Measurements from ENCODE around the gene TM4SF20. TPM values are rescaled to one million over a fixed set of nuclear protein-coding genes. Genes with fewer than 3 reads are reported as not detected.
"Not testable (repeated sequence)": the region's sequence is repeated elsewhere in the genome, so short reads cannot be mapped to it uniquely, and the experiment has no call there.

Gene TM4SF20
- total RNA-seq, 1 donor from 2014 or later = not detected

DNA sequence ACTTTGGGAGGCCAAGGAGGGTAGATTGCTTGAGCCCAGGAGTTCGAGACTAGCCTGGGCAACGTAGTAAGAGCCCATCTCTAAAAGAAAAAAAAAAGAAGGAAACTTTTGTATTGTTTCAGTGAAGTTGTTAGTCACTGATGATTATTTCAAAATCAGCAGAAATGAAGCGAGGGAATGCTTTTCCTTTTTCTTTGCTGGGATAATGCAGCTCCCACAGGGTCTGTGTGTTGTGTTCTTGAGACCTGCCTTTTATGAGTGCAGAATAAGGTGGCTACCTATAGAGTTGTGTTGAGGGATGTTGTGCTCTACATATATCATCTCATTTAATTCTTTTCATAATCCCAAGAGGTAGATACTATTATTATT, 11.7 kb downstream of the TM4SF20 start:
- DNase-seq = no peak

GRCh38 chr2:227366769-227367426, 12.2 kb downstream of the TM4SF20 start:
- no peak for DNase-seq

DNA sequence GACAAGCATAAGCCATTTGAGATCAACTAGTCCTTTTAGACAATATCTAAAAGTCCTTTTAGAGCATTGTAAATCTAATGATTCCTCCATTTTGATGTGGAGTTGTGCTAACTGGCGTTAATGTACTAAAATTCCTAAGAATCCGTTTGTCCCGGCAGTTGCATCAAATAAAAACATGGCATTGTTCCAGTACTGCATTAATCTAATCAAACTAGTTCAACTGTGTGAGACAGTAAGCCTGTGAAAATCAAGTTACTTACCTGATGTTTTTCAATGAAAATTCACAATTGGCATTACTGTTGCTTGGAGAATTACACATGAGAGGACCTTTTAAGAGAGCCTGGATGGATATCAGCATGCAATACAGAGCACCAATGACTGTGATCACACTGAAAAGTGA, 13.3 kb downstream of the TM4SF20 start:
- DNase-seq = no peak

DNA sequence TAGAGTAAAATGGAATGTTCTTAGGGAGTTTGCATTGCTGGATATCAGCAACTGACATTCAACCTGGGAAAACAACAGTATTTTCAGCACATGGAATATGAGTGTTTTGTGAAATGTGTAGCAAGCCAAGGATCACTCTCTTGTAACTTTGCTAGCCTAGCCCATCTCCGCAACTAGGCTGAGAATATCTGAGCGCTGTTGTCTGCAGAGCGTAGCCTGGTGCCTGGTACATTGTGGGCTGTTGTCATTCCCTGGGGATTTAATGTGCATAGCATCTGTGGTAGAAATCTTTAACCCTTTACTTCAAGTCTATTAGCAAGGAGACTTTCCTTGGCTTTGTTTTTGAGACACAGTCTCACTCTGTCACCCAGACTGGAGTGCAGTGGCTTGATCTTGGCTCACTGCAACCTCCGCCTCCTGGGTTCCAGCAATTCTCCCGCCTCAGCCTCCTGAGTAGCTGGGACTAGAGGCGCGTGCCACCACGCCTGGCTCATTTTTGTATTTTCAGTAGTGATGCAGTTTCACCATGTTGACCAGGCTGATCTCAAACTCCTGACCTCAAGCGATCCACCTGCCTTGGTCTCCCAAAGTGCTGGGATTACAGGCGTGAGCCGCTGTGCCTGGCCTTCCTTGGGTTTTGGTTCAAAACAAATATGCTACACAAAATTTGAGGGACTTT, 14.4 kb downstream of the TM4SF20 start:
- not testable (repeated sequence) for DNase-seq

GRCh38 chr2:227363756-227364155, 15.3 kb downstream of the TM4SF20 start:
- no peak for DNase-seq

DNA sequence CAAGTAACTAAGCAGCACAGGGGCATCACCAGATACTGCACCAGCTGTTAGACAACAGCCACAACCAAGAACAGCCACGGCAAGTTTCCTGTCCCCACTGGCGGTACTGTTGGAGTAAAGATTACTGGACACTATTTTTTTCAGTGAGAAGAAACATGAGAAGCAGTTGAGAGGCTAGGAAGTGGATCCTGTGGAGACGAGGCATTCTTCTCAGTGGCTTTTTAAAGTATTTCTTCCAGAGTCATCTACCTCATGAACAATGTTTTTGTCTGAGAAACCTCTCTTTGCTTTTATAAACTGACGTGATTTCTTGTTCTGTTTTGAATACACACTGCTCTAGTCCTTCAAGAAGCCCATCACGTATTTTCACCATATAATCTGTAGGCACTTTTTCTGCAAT, 18.8 kb downstream of the TM4SF20 start:
- DNase-seq = no peak

DNA sequence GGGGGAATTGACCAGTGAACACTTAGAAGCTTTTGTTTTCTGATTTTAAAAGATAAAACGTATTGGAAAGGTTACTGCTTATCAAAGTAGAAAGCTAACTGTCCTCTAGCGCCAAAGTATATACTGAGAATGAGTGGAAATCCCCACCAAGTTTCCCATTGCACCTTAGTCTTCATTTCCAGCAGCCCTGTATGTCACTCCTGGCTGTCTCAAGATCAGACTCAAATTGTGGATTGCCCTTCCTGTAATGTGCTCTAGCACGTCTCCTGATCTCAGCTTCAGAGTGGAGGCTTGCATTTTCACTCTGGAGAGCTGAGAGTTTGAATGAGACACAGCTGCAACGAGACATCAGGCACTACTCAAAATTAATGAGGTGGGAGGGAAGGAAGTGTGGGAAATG, 27.5 kb downstream of the TM4SF20 start:
- no peak for DNase-seq

- no peak for DNase-seq
Measured at GRCh38 chr2:227349989-227350612, 29.0 kb downstream of the TM4SF20 start.

DNA sequence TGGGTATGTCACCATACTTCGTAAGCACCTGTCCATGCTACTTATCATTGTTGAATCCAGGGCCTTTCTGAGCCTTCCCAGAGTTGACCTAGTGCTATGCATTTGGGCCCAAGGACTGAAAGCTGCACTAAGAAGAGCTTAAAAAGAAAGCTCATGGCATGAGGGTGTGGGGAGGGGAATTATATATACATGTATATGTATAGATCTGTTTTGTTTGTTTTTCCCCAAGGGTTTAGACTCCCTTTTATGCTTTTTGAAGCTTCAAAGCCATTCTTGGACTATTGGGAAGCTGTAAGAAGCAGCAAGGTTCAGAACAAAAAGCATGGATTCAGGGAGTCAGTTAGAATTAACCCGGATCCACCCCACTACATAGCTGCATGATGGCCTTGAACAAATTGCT, 30.8 kb downstream of the TM4SF20 start:
- DNase-seq = no peak

DNA sequence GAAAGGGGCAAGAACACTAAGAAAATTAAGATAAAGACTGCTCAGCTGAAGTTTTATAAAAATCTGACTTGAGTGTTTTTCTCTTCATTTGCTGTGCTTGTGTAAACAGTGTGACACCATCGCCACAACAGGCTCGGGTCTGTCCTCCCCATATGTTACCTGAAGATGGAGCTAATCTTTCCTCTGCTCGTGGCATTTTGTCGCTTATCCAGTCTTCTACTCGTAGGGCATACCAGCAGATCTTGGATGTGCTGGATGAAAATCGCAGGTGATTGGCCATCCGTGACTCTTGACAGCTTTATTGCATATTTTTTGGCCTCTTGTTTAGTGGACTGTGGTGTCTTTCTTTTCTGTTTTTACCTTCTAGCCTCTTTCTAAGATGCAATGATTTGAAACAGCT, 32.0 kb downstream of the TM4SF20 start:
- DNase-seq = no peak

DNA sequence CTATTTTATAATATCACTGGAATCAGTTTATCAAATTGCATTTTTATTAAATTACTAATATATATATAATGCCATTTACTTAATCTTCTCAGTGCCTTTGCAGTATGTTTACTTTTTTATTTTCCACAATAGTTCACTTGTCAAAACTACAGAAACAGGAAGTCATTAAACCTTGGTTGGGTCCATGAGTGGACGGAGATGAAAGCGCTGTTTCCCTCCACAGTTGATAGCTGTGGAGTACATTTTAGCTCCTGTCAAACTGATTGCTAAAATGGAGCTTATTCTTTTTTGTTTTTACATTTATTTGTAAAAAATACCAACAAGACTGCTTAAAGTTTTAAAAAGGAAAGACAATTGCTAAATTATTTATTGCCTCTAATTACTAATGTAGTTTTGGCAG, 34.9 kb downstream of the TM4SF20 start:
- no peak for DNase-seq

DNA sequence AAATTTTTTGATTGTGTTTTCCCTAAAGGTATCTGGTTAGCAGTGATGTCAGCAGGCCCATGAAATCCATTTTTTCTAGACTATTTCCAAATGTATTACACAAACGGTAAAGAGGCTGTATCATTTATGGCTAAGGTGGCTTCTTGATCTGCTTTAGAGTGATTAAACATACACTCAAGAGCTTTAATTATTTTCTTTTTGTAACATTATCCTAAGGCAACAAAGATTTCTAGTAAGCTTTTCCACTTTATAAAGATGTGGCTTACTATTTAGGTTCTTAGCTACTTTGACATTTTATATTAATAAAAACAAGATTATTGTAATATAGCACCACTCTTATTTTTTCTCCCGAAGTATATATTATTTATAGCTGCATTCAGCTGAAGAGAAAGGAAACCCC, 37.6 kb downstream of the TM4SF20 start:
- DNase-seq = no peak

DNA sequence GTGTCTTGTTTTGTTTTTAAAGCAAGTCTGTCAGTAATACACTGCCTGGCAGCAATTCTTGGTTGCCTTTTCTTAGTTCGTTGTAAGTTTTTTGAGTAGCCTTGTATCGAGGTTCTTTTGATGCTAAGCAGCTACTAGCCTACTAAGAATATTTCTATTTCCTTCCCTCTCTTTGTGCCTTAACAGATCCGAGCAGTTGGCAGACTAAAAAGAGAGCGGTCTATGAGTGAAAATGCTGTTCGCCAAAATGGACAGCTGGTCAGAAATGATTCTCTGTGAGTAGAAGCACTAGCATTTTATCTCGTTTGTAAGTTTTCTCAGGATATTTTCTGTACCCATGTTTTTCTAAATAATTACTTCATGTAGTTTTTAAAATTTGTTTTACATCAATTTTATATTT, 39.0 kb downstream of the TM4SF20 start:
- DNase-seq = no peak

DNA sequence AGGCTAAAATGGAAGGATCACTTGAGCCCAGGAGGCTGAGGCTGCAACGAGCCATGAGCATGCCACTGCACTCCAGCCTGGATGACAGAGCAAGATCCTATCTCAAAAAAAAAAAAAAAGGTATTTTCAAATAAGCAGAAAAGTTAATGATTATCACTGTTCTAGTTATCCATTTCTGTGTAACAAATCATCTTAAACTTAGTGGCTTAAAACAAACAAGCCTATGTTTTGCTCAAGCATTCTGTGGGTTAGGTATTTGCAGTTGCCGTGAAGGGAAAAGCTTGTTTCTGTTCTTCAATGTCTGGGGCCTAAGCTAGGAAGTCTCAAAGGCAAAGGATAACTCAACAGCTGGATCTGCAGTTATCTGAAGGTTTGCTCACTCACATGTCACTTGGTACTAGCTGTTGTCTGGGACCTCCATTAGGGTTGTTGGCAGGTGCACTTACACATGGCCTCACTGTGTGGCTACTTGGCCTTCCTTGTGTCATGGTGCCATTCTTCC, 40.0 kb downstream of the TM4SF20 start:
- no peak for DNase-seq

DNA sequence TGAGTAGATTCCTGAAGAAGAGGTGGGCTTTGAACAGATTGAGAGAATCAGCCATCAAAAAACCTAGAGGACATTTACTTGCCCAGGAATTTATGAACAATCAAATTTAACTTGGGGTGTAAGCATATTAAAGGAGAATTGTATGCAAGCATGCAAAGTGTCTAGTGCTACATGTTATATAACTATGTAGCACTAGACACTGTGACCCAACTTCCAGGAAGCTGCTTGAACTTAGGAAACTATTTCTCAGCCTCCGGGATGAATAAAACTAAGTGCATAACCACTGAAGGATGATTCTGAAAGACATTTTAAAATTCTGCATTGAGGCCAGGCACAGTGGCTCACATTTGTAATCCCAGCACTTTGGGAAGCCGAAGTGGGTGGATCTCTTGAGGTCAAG, 41.7 kb downstream of the TM4SF20 start:
- no peak for DNase-seq

DNA sequence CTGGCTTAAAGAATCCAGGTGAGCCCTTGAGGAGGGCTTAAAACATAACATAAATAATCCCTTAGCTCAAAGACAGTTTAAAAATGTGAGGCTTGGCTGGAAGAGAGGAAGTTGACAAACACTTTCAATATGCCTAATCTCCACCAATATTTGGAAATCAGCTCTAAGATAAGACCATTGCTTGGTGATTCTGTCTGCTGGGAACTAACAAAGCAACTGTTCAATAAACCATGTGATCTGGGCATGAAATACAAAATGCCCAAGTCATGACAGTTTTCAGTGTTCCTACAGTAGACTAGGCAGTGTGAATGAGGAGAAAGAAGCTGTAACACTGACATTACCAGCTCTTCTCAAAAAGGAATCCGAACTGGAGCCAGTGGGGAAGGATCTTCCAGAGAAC, 43.4 kb downstream of the TM4SF20 start:
- no peak for DNase-seq

- DNase-seq = no peak
Measured at GRCh38 chr2:227326783-227327182, 52.3 kb downstream of the TM4SF20 start.

DNA sequence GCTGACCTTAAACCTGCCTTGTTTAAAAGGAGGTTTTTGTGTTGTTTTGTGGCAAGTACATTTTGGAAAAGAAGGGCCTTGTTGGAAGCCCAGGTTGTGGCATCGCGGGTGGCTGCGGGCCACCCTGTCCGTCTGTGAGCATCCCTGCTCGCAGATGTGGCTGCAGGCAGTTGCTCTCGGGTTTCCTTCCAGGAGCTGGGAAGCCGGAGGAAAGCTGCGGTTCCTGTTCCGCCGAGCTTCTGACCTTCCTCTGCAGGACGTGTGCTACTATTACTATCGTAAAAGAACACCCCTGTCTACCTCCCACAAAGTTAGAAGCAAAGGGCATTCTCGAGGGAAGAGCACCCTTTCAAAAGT, 53.3 kb downstream of the TM4SF20 start:
- DNase-seq = no peak

GRCh38 chr2:227324995-227325838, 53.9 kb downstream of the TM4SF20 start, which contains the start of gene MFF:
MFF (plus strand) TSS chr2:227325251; CDS start chr2:227330666, 5,415 bp downstream.
- DNase-seq = peak; percentile 94

DNA sequence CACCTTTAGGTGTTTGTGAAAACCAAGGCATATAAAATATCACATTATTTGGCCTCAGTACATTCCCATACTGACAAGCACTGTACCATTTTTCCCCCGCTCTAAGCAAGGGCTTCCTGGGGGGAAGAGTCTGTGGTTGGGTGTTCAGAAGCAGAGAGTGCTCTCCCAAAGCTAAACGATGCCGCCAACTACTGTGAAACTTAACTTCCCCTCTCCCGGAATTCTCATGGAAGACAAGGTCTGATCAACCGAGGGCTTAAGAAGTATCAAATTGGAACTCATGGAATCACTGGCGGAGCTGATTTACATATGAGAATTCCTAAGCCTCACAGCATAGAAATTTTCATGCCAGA, 54.5 kb downstream of the TM4SF20 start:
- no peak for DNase-seq

DNA sequence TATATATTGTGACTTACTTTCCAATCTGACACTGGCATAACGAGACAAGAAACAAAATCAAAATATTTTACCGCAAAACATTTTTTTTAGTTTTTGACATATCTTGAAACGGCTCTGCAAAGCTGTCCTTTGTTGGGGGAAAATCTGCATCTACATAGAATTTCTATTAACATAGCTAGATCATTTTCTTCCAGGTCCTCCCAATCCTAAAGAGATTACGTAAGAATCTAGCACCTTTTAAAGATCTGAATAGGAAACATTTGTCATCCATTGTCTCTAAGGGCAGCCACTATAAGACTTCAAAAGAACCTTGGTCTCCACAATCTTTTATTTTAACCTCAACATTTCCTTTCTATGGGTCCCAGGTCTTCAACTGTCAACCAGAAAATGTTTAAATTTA, 55.3 kb downstream of the TM4SF20 start:
- DNase-seq = no peak

DNA sequence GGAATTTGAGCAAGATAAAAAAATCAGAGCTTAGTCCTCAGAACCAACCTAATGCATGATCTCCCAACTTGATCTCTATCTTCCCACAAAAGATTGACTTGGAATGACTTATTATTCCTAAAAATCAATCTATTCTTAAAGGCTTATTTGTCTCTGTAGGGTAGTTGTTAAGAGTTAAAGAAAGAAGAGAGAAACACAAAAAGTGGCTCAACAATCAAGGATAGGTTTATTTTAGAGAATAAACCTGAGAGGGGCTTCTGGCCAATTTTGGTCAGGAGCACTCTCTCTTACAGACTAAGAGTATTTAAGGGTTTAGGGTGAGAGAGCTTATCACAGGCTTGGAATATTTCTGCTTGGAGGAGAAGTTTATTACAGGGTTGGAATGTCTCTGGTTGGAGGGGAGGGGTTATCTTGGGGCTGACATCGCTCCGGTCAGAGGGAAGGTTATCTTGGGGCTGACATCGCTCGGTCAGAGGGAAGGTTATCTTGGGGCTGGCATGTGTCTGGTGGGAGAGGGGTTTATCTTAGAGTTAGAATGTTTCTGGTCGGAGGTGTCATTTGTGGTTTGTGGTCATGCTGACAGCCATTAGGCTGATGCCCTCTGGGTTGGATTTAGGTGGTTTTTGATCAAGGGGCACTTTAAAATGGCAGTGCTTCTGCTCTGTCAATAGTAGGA, 56.4 kb downstream of the TM4SF20 start:
- DNase-seq = no peak

Measured in skin of body (tissue), 2 donors.